GM12878 (cell line): ENCODE data around the gene ELF2.

ENCODE experiments used
- CTCF ChIP-seq, 3 experiments: IDR thresholded peaks in 2 of 3; conservative IDR thresholded peaks in 1 of 3; 2 replicates each; pipeline ENCODE4 v1.5.1; 2011; ENCODE audit warnings: low read depth in 3 of 3, low read length in 3 of 3, mild to moderate bottlenecking in 3 of 3, control low read depth in 2 of 3, moderate library complexity in 2 of 3, inconsistent platforms in 1 of 3, mixed read lengths in 1 of 3; ENCODE audit not compliant: control insufficient read depth in 2 of 3, insufficient read depth in 1 of 3; ENCODE audit errors: extremely low read depth in 1 of 3
- CUX1 ChIP-seq: IDR thresholded peaks from 2 replicates; pipeline ENCODE4 v1.6.1; 2012; ENCODE audit warnings: improper control_type of control experiment, low read depth, low read length; ENCODE audit not compliant: insufficient replicate concordance
- EGR1 ChIP-seq, 2 experiments: IDR thresholded peaks; 1 replicate in 1 of 2; 2 replicates in 1 of 2; pipeline ENCODE4 v1.6.1; 2011 to 2012; ENCODE audit warnings: low read depth in 2 of 2, low read length in 2 of 2, borderline replicate concordance in 1 of 2, mild to moderate bottlenecking in 1 of 2, moderate library complexity in 1 of 2
- ETV6 ChIP-seq, 2 experiments: fragments of 450-650 bp in 1 of 2; IDR thresholded peaks in 1 of 2; conservative IDR thresholded peaks in 1 of 2; 2 replicates each; pipeline ENCODE4 v1.6.1; 2014; ENCODE audit warnings: antibody characterized with exemption in 1 of 2, borderline replicate concordance in 1 of 2, low read depth in 1 of 2, mild to moderate bottlenecking in 1 of 2, moderate library complexity in 1 of 2
- MYC ChIP-seq: IDR thresholded peaks from 2 replicates; pipeline ENCODE4 v1.6.1; 2011; ENCODE audit warnings: mild to moderate bottlenecking, low read length, moderate library complexity, inconsistent platforms; ENCODE audit not compliant: insufficient read depth, insufficient replicate concordance, insufficient read length, severe bottlenecking
- NBN ChIP-seq: fragments of 450-650 bp; IDR thresholded peaks from 2 replicates; pipeline ENCODE4 v1.6.1; 2016
- NR2C2 ChIP-seq: IDR thresholded peaks from 2 replicates; pipeline ENCODE4 v1.6.1; 2011; ENCODE audit warnings: borderline replicate concordance, low read depth; ENCODE audit not compliant: control insufficient read depth, insufficient read length
- RAD21 ChIP-seq: IDR thresholded peaks from 2 replicates; pipeline ENCODE4 v1.6.1; 2011; ENCODE audit warnings: mild to moderate bottlenecking, low read depth, low read length, moderate library complexity; ENCODE audit not compliant: insufficient read depth
- RBBP5 ChIP-seq: fragments of 200-600 bp; sonication (generic); conservative IDR thresholded peaks from 2 replicates; pipeline ENCODE4 v1.6.1; 2016
- TBL1XR1 ChIP-seq: IDR thresholded peaks from 2 replicates; pipeline ENCODE4 v1.6.1; 2012; ENCODE audit warnings: low read depth, low read length, improper control_type of control experiment
- TCF7 ChIP-seq: IDR thresholded peaks from 2 replicates; pipeline ENCODE4 v1.6.1; 2014; ENCODE audit warnings: antibody characterized with exemption, borderline replicate concordance
- ZNF274 ChIP-seq: IDR thresholded peaks from one replicate; pipeline ENCODE4 v1.8.0; 2011; ENCODE audit not compliant: insufficient read length, insufficient read depth

- TF ChIP-seq NR2C2 (no peak), TBL1XR1 (no peak), RBBP5 (no peak), MYC (no peak), RAD21 (no peak), CTCF (IDR thresholded peaks at IDR 0.05 in 2 of 3, conservative IDR thresholded peaks at IDR 0.05 in 1 of 3; ENCODE audit: control insufficient read depth in 2 of 3, extremely low read depth in 1 of 3, insufficient read depth in 1 of 3, low read depth in 3 of 3, low read length in 3 of 3) (no peak), ZNF274 (no peak), TCF7 (no peak), CUX1 (no peak), ETV6 (conservative IDR thresholded peaks at IDR 0.05 in 1 of 2, IDR thresholded peaks at IDR 0.05 in 1 of 2; ENCODE audit: borderline replicate concordance in 1 of 2, low read depth in 1 of 2) (no peak), NBN (no peak), EGR1 (IDR thresholded peaks at IDR 0.05; ENCODE audit: borderline replicate concordance in 1 of 2, low read depth in 2 of 2, low read length in 2 of 2) (no peak)
These were observed 1.2 kb downstream of the ELF2 start for GRCh38 chr4:139175646-139176301.
